CD4-positive, alpha-beta T cell treated with Interleukin-21 for 1 hour (primary cell): ENCODE data around the gene POLR1A.
A peak's percentile ranks its signal among the peaks of the same experiment; 100 is the strongest.

Experiments
- DNase-seq: peaks from one replicate; pipeline ENCODE4 v3.0.0-alpha.2; 2020

POLR1A gene

GRCh38 chr2:86036669-86037138 is 69.0 kb downstream of the POLR1A start:
- no peak for DNase-seq

GRCh38 chr2:86035883-86036668 is 69.6 kb downstream of the POLR1A start:
- DNase-seq: peak; percentile 74

GRCh38 chr2:86035376-86035882 is 70.3 kb downstream of the POLR1A start:
- no peak for DNase-seq

- no peak for DNase-seq
These were observed 71.7 kb downstream of the POLR1A start for GRCh38 chr2:86033751-86034692.

- no peak for DNase-seq
These were observed 72.7 kb downstream of the POLR1A start for GRCh38 chr2:86032861-86033595.

- DNase-seq: no peak
These were observed 74.1 kb downstream of the POLR1A start for GRCh38 chr2:86031606-86032005.

- no peak for DNase-seq
These were observed 74.5 kb downstream of the POLR1A start for GRCh38 chr2:86031151-86031550.

- DNase-seq: no peak
These were observed 75.8 kb downstream of the POLR1A start for GRCh38 chr2:86029873-86030272.

- DNase-seq: no peak
These were observed 76.8 kb downstream of the POLR1A start for GRCh38 chr2:86028766-86029381.

GRCh38 chr2:86027922-86028765 is 77.5 kb downstream of the POLR1A start:
- no peak for DNase-seq

GRCh38 chr2:86027196-86027921 is 78.3 kb downstream of the POLR1A start:
- DNase-seq: no peak

- DNase-seq: no peak
These were observed 79.0 kb downstream of the POLR1A start for GRCh38 chr2:86026744-86027065.

- DNase-seq: no peak
These were observed 79.5 kb downstream of the POLR1A start for GRCh38 chr2:86025976-86026743.

GRCh38 chr2:86025229-86025820 is 80.4 kb downstream of the POLR1A start:
- no peak for DNase-seq

- DNase-seq: no peak
These were observed 82.3 kb downstream of the POLR1A start for GRCh38 chr2:86023366-86023712.

GRCh38 chr2:86022661-86023365 is 82.9 kb downstream of the POLR1A start:
- DNase-seq: no peak

- DNase-seq: no peak
These were observed 84.0 kb downstream of the POLR1A start for GRCh38 chr2:86021396-86022378.

- no peak for DNase-seq
These were observed 84.7 kb downstream of the POLR1A start for GRCh38 chr2:86020984-86021383.
